Ovary (tissue), 9 donors: ENCODE data around the gene COX7B2. TPM values are rescaled to one million over a fixed set of nuclear protein-coding genes. Genes with fewer than 3 reads are reported as not detected.

ENCODE experiments used
- DNase-seq, 5 donors: peaks; one replicate each; pipeline ENCODE4 v3.0.0-alpha.2; 2019 to 2020
- H3K27ac ChIP-seq, 2 donors: fragments of 200-600 bp; one replicate each; pipeline versions ENCODE4 v1.5.1 to v1.8.0; 2019 to 2022
- H3K27me3 ChIP-seq: fragments of 200-600 bp; one replicate; pipeline ENCODE4 v1.8.0; 2022
- H3K36me3 ChIP-seq: fragments of 200-600 bp; sonication (generic); one replicate; pipeline ENCODE4 v1.5.1; 2019
- H3K4me1 ChIP-seq: one replicate; pipeline ENCODE4 v1.8.1; 2013; ENCODE audit warnings: mild to moderate bottlenecking, moderate library complexity; ENCODE audit not compliant: insufficient read depth
- H3K4me3 ChIP-seq: fragments of 200-600 bp; sonication (generic); one replicate; pipeline ENCODE4 v1.5.1; 2017
- H3K9me3 ChIP-seq, 2 donors: fragments of 200-600 bp in 1 of 2; sonication (generic) in 1 of 2; one replicate each; pipeline versions ENCODE4 v1.5.1 to v1.8.1; 2013 to 2019; ENCODE audit warnings: mild to moderate bottlenecking in 1 of 2, moderate library complexity in 1 of 2
- EP300 ChIP-seq: sonication (generic); formaldehyde crosslinking; IDR thresholded peaks from one replicate; pipeline ENCODE4 v1.6.1; 2017; ENCODE audit warnings: antibody characterized with exemption
- POLR2A ChIP-seq: fragments of 450-650 bp; IDR thresholded peaks from one replicate; pipeline ENCODE4 v1.6.1; 2017; ENCODE audit warnings: antibody characterized with exemption, mild to moderate bottlenecking, moderate library complexity
- WGBS, 3 donors: extraction: QIAGEN DNeasy Blood & Tissue Kit in 1 of 3; methylation state at CpG; one replicate each; pipeline versions ENCODE4 v1.1.5 to v1.1.7; 2013 to 2017; 5-methylcytosine and 5-hydroxymethylcytosine counted together
- intact Hi-C, 4 donors: fragments of 100-400 bp; cut with DNase I; formaldehyde crosslinking; loops; one replicate each; pipeline versions ENCODE4 v1.11.0 to v1.15.1; 2022 to 2023
- polyA plus RNA-seq, 2 donors: library from polyadenylated mRNA; stranded (reverse); fragments of 200-250 nt in 1 of 2; fragments of 350-450 nt in 1 of 2; fragmentation: Illumina TruSeq in 1 of 2; extraction: RNeasy Lipid Tissue Mini Kit (QIAGEN cat#74804) in 1 of 2; gene quantifications; one replicate each; pipeline ENCODE4 v1.2.3, GENCODE V29; 2013 to 2014
- total RNA-seq, 7 donors: library from RNA; depleted of rRNA in 2 of 7; stranded (reverse); fragments of >200 nt in 2 of 7; fragmentation: NEBNext Ultra II Directional in 3 of 7; extraction: Animal tissue kit (Norgen Biotek cat#: 25700) in 3 of 7; gene quantifications; one replicate each; pipeline versions ENCODE4 v1.1.0 to v1.2.4, GENCODE V29; 2016 to 2023
- TF ChIP-seq, protein P1 (sequence below), 3 donors: fragments of 450-650 bp in 2 of 3; fragments of 200-600 bp in 1 of 3; IDR thresholded peaks; one replicate each; pipeline versions ENCODE4 v1.5.1 to v1.8.0; 2016 to 2022; ENCODE audit warnings: antibody characterized with exemption in 3 of 3, mild to moderate bottlenecking in 1 of 3
- donor health status: DM: no; HTN: no; CAD: no; lungs with moderate emphysema.
- donor health status: DM: no; HTN: no; CAD: no.
- donor health status: Bipolar disorder and iron deficiency.
- donor health status: DM: yes; HTN: yes; CAD: no.
- donor health status: DM: no; HTN: no; CAD: no.
- donor health status: DM: yes; HTN: yes; CAD: no.

Gene COX7B2
- total and polyA plus RNA-seq, 9 donors = not detected

DNA sequence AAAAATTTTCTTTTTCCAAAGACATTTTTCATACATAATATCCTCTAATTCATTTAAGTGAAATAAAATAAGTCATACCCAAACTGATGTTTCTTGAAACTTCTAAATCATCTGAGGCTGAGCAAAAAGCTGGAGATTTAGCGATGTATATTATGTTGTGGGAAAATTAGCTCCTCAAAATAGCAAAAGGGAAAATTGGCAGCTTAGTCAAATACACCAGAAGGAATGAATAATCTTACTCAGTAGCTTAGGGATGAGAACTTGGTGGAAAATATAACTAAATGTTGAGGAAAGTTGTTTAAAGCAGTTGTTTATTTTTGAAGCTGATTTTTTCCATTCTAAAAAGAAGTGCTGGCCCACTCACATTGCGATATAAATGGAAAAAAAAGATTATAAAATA, 43.4 kb upstream of the COX7B2 start:
- Histone ChIP-seq H3K4me3 (no peak overlapping the region), H3K36me3 (no peaks in the 10 kb centered on the region), H3K27ac (no peak overlapping the region), H3K27me3 (no peaks in the 10 kb centered on the region), H3K9me3 (no peaks in the 10 kb centered on the region), H3K4me1 (no peaks in the 10 kb centered on the region)
- 56 to 71% (median 58%) methylated on average over 2 of the region's 2 CpGs for WGBS, 3 donors
- no peak for DNase-seq
- TF ChIP-seq, protein P1, sequence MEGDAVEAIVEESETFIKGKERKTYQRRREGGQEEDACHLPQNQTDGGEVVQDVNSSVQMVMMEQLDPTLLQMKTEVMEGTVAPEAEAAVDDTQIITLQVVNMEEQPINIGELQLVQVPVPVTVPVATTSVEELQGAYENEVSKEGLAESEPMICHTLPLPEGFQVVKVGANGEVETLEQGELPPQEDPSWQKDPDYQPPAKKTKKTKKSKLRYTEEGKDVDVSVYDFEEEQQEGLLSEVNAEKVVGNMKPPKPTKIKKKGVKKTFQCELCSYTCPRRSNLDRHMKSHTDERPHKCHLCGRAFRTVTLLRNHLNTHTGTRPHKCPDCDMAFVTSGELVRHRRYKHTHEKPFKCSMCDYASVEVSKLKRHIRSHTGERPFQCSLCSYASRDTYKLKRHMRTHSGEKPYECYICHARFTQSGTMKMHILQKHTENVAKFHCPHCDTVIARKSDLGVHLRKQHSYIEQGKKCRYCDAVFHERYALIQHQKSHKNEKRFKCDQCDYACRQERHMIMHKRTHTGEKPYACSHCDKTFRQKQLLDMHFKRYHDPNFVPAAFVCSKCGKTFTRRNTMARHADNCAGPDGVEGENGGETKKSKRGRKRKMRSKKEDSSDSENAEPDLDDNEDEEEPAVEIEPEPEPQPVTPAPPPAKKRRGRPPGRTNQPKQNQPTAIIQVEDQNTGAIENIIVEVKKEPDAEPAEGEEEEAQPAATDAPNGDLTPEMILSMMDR (IDR thresholded peaks at IDR 0.05) = no peak
- no peak for TF ChIP-seq EP300
- TF ChIP-seq POLR2A = no peak
- intact Hi-C loops = no loop called here

- 58 to 68% (median 63%) methylated on average over 3 of the region's 3 CpGs for WGBS, 3 donors
- Histone ChIP-seq H3K4me3 (no peak overlapping the region), H3K27ac (no peak overlapping the region), H3K27me3 (no peaks in the 10 kb centered on the region), H3K36me3 (no peaks in the 10 kb centered on the region), H3K9me3 (no peaks in the 10 kb centered on the region), H3K4me1 (no peaks in the 10 kb centered on the region)
- DNase-seq = no peak
- intact Hi-C loops = no loop called here
- TF ChIP-seq POLR2A (no peak), EP300 (no peak)
- TF ChIP-seq, protein P1 (IDR thresholded peaks at IDR 0.05) = no peak
These were observed 41.8 kb upstream of the COX7B2 start for GRCh38 chr4:46950826-46951225.

GRCh38 chr4:46949822-46950221, 40.8 kb upstream of the COX7B2 start:
- intact Hi-C loops = no loop called here
- TF ChIP-seq EP300 = no peak
- TF ChIP-seq, protein P1 (IDR thresholded peaks at IDR 0.05) = no peak
- no peak for TF ChIP-seq POLR2A
- no peaks in the 10 kb centered on the region for H3K4me1 ChIP-seq
- no peaks in the 10 kb centered on the region for H3K9me3 ChIP-seq
- H3K36me3 ChIP-seq = no peaks in the 10 kb centered on the region
- H3K4me3 ChIP-seq = no peak overlapping the region
- no peak for DNase-seq
- 59 to 69% (median 61%) methylated on average over 1 of the region's 1 CpG for WGBS, 3 donors
- H3K27me3 ChIP-seq = no peaks in the 10 kb centered on the region
- H3K27ac ChIP-seq = no peak overlapping the region

- intact Hi-C loops = no loop called here
- Histone ChIP-seq H3K9me3 (no peaks in the 10 kb centered on the region), H3K27me3 (no peaks in the 10 kb centered on the region), H3K4me1 (no peaks in the 10 kb centered on the region), H3K27ac (no peak overlapping the region), H3K4me3 (no peak overlapping the region), H3K36me3 (no peaks in the 10 kb centered on the region)
- WGBS, 3 donors = 31 to 55% (median 43%) methylated on average over 2 of the region's 2 CpGs
- no peak for DNase-seq
- TF ChIP-seq, protein P1 (IDR thresholded peaks at IDR 0.05) = no peak
- TF ChIP-seq POLR2A (no peak), EP300 (no peak)
These were observed 38.5 kb upstream of the COX7B2 start for GRCh38 chr4:46947541-46947940.
